Activated gamma-delta T cell treated with Interleukin-2 at 50 U/mL for 16 hours (primary cell): Measurements from ENCODE around the gene NHLRC2.
"Not testable (repeated sequence)": the region's sequence is repeated elsewhere in the genome, so short reads cannot be mapped to it uniquely, and the experiment has no call there.

Experiments
- DNase-seq: peaks from one replicate; pipeline ENCODE4 v3.0.0-alpha.2; 2020

Gene NHLRC2

GRCh38 chr10:113854013-113854760, at the start of gene NHLRC2, which contains the start of gene DCLRE1A:
Gene NHLRC2, plus strand, starts transcription at chr10:113854661. Its CDS starts 212 bp downstream, at chr10:113854873.
Gene DCLRE1A, minus strand, starts transcription at chr10:113854082. Its CDS starts 900 bp downstream, at chr10:113853182.
- DNase-seq = peak; percentile 61

GRCh38 chr10:113806503-113806902, 48.0 kb upstream of the NHLRC2 start:
- no peak for DNase-seq

GRCh38 chr10:113808168-113808567, 46.3 kb upstream of the NHLRC2 start:
- no peak for DNase-seq

- DNase-seq = not testable (repeated sequence)
Observed at GRCh38 chr10:113814700-113815099, 39.8 kb upstream of the NHLRC2 start.

GRCh38 chr10:113819989-113820388, 34.5 kb upstream of the NHLRC2 start:
- DNase-seq = no peak

GRCh38 chr10:113820507-113820906, 34.0 kb upstream of the NHLRC2 start:
- no peak for DNase-seq

GRCh38 chr10:113821306-113821705, 33.2 kb upstream of the NHLRC2 start:
- DNase-seq = not testable (repeated sequence)

- DNase-seq = no peak
Observed at GRCh38 chr10:113822174-113822573, 32.3 kb upstream of the NHLRC2 start.

- DNase-seq = no peak
Observed at GRCh38 chr10:113823389-113823788, 31.1 kb upstream of the NHLRC2 start.

- DNase-seq = no peak
Observed at GRCh38 chr10:113825791-113826190, 28.7 kb upstream of the NHLRC2 start.

GRCh38 chr10:113828567-113828966, 25.9 kb upstream of the NHLRC2 start:
- DNase-seq = not testable (repeated sequence)

GRCh38 chr10:113842171-113842570, 12.3 kb upstream of the NHLRC2 start:
- DNase-seq = no peak

GRCh38 chr10:113843972-113844485, 10.4 kb upstream of the NHLRC2 start:
- DNase-seq = no peak

- no peak for DNase-seq
Observed at GRCh38 chr10:113846036-113846435, 8.4 kb upstream of the NHLRC2 start.

GRCh38 chr10:113849140-113849803, 5.2 kb upstream of the NHLRC2 start:
- DNase-seq = no peak

GRCh38 chr10:113849946-113850345, 4.5 kb upstream of the NHLRC2 start:
- no peak for DNase-seq

GRCh38 chr10:113853578-113854012, 866 bp upstream of the NHLRC2 start:
- no peak for DNase-seq

GRCh38 chr10:113854761-113855588, 514 bp downstream of the NHLRC2 start:
- DNase-seq = peak; percentile 35

GRCh38 chr10:113856563-113856962, 2.1 kb downstream of the NHLRC2 start:
- no peak for DNase-seq

- no peak for DNase-seq
Observed at GRCh38 chr10:113857210-113857609, 2.7 kb downstream of the NHLRC2 start.

- DNase-seq = no peak
Observed at GRCh38 chr10:113858541-113858940, 4.1 kb downstream of the NHLRC2 start.

- no peak for DNase-seq
Observed at GRCh38 chr10:113859261-113859660, 4.8 kb downstream of the NHLRC2 start.

GRCh38 chr10:113865901-113866300, 11.4 kb downstream of the NHLRC2 start:
- DNase-seq = no peak
